ELF-1 (cell line): ENCODE data around the gene MEF2C.

Experiments
- DNase-seq: peaks from one replicate; pipeline ENCODE4 v3.0.0-alpha.2; 2016; ENCODE audit warnings: low read depth, low spot score

Gene MEF2C

DNA sequence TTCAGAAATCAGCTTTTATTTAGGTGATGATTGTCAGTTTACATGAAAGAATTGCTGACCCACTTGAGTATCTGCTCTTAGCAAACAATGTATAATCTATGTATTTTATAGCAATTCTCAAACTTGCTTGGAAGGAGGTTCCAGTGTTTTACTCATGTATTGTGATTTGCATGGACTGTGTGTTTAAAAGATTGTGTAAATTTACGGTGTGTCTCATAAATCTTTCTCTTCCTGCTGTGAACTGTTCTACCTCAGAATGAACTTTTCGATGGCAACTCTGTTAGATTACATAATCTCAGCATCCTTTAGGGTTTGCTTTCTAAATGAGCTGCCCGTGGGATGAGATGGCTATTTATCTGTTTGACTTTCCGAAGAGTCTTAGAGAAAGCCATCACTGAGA, 122.5 kb downstream of the MEF2C start:
- DNase-seq: no peak

- no peak for DNase-seq
These were observed 124.4 kb downstream of the MEF2C start for GRCh38 chr5:88758591-88758990.

GRCh38 chr5:88758184-88758583, 124.8 kb downstream of the MEF2C start:
- no peak for DNase-seq

DNA sequence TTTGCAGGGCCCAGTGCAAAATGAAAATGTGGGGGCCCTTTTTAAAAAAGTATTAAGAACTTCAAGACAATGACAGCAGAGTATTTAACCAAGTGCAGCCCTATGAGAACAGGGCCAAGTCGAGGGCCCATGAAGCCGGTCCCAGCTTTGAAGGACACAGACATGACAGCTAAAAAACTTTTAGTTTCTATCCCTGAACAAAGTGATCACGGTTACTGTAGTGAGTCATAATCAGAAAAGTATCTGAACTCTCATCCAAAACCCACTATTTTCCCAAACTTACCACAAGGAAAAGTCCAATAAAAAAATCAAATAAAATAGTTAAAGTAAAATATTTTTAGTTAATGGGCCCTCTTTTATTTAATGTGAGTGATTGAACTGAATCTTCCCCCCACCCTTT, 126.0 kb downstream of the MEF2C start:
- no peak for DNase-seq

- no peak for DNase-seq
These were observed 134.3 kb downstream of the MEF2C start for GRCh38 chr5:88748666-88749065.

GRCh38 chr5:88746438-88746882, 136.5 kb downstream of the MEF2C start:
- DNase-seq: no peak

- no peak for DNase-seq
These were observed 137.8 kb downstream of the MEF2C start for GRCh38 chr5:88745093-88745696.

DNA sequence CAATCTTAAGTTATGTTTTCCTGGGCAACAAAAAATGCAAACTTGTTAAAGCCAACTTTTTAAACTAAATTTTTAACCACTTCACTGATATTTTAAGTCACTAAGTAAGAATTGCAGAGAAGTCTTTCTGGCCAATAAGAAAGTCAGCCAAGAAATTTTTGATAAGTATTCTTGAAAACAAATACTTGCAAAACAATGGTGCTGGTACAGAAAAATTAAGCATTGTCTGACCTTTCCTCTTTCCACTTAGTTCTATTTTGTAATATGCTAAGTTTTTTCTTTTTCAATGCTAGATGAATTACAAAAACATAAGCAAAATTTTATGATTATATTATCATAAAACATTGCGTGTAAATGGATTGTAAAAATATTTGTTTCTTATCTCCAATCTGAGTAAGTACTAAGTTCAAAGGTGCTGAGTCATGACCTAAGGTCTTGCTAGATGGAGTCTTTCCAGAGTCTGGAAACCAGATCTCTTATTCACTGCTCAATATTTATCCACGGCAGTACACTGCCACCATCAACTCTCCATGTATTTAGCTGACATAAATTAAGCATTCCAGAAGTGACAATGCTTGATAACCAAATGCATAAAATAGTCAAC, 139.7 kb downstream of the MEF2C start:
- DNase-seq: no peak

- no peak for DNase-seq
These were observed 141.0 kb downstream of the MEF2C start for GRCh38 chr5:88741964-88742363.

- no peak for DNase-seq
These were observed 142.3 kb downstream of the MEF2C start for GRCh38 chr5:88740604-88741185.

DNA sequence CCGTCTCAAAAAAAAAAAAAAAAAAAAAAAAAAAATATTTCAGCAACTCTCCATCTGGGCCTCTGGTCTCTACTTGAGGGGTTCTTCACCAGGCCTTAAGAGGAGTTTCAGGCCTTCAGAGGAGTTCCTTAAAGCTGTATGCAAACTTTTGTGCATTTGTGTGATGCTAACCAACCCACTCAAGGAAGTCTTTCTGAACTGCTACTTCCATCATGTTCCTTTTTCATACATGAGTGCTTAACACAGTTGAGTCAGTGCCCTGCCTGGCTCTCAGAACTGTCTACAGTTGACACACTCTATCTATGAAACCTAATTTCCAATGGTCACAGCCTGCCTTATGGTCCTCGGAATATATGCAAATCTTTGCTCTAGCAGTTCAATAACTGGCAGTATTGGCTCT, 146.5 kb downstream of the MEF2C start:
- DNase-seq: no peak

GRCh38 chr5:88734983-88735382, 148.0 kb downstream of the MEF2C start:
- DNase-seq: no peak

DNA sequence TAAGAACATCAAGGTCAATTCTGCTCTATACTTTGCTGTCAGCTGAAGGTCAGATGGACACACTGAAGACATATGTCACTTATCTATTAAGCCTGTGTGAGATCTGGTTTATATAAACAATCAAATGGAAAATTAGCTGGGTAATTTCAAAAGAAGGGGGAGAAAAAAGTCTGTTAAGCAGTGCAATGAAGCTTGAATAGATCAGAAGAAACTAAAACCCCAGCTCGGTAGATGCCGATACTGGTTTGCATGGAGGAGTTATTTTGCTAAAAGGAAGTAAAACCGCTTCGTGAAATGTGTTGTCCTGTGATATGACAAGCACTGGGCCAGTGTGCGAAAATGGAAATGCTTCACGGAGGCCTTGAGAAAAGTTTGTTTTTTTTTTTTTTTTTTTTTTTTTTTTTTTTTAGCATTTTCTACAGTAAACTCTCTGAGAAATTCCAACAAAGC, 148.8 kb downstream of the MEF2C start:
- DNase-seq: no peak

DNA sequence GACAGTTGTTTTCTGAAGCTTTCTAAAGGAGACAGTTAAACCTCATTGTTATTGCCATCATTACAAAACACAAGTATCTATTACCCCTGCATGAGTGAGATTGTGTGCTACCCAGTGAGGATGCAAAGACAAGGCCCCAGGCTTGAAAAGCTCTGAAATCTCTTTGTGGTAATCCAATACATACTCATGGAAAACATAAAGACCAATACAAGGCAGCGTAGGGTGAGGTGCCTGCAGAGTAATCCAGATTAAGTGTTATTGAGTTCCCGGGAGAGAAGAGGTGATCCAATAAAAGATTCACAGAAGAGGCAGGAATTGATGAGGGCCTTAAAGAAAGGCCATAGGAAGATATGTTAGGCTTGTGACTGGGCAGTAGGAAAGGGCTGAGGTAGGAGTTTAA, 150.1 kb downstream of the MEF2C start:
- DNase-seq: no peak

DNA sequence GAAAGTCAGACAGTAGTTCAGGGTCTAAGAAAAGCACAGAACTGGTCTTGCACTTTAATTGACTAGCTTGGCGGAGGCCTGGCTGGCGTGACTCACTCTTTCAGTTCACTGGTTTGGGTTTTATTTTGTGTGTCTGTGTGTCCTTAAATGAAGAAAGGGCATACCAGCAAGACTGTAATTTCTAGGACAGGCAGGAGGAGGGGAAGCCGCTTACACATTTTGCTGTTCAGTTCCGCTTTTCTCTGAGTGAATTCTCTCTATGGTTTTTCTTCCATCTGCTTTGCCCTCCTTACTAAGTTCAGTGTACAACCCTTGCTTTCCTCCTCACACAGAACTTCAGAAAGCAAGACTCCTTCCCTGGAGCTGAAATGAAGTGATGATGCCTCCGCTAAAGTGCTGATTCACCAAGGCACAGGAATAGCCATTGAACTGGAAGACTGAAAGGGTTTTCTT, 150.8 kb downstream of the MEF2C start:
- DNase-seq: no peak

GRCh38 chr5:88729829-88730182, 153.2 kb downstream of the MEF2C start:
- no peak for DNase-seq

DNA sequence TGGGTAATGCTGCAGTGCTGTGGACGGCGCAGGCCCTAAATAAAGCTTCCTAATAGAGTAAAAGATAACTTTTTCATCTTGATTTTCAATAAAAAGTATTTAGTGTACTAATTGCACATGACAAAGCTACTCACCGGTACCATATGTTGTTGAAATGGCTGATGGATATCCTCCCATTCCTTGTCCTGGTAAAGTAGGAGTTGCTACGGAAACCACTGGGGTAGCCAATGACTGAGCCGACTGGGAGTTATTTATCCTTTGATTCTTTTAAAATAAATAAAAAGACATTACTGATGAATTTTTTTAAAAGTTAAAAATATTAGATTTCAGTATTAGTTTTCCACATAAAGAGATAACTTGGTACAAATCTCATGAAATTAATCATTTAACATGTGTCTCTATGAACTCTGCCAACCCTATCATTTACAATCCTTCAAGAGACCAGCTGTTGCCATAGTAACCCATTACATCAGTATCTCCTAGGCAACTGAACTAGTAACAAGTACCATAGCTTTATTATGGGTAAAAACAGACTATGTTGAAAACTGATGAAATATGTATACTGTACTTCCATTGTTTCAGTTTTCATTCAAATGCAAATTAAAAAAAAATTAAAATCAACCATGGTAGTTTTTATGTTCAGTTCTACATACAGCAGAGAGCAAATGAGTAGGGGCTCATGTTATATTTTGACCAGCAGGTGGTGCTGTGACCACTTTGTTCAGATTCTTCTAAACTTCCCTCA, 153.7 kb downstream of the MEF2C start:
- DNase-seq: peak; percentile 69

DNA sequence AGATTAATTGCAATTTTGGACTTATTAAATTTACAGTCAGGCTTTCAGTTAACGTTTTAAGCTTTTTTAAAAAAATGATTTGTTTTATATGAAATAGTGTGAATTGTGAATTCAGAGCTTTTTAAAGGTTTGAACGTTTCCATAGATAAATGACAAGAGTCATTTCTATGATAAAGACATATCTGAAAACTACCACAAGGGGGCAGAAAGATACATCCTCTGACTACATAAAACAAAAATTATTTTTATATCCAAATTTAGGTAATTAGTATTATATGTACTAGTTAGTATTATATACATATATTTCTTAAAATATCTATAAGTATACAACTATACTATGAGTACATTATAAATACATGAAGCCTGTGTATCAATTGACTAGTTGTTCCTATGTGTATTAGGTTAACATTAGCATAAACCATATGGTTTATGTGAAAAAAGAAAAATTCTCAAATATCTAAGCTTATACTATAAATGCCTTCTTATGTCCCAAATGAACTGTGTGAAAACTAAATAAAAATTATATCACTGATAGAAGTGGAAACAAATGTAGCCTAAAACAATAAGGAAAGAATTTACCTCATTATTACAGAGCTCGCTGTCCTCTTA, 155.2 kb downstream of the MEF2C start:
- DNase-seq: no peak

GRCh38 chr5:88725454-88725853, 157.5 kb downstream of the MEF2C start:
- DNase-seq: no peak

- no peak for DNase-seq
These were observed 158.8 kb downstream of the MEF2C start for GRCh38 chr5:88724201-88724600.

DNA sequence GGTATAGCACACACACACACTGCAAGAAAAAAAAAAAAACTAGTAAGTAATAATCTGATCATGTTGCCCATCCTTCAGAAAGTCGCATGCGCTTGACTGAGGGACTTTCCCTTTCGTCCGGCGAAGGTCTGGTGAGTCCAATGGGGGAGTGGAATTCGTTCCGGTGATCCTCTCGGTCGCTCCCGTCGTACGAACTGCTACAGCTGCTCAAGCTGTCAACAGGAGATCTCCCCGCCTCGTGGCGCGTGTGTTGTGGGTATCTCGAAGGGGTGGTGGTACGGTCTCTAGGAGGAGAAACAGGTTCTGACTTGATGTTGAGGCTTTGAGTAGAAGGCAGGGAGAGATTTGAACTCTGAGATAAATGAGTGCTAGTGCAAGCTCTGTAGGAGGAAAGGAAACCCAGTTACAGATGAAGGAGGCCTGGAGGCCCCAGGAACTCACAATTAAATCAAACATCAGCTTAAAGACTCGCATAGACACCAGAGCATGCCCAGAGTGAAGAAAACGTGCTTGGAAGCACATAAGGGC, 160.4 kb downstream of the MEF2C start:
- peak; percentile 59 for DNase-seq

- no peak for DNase-seq
These were observed 163.6 kb downstream of the MEF2C start for GRCh38 chr5:88719434-88719833.
